ENCODE measurements around the gene SBNO2.
"Not testable (repeated sequence)": the region's sequence is repeated elsewhere in the genome, so short reads cannot be mapped to it uniquely, and the experiment has no call there.

Gene SBNO2

DNA sequence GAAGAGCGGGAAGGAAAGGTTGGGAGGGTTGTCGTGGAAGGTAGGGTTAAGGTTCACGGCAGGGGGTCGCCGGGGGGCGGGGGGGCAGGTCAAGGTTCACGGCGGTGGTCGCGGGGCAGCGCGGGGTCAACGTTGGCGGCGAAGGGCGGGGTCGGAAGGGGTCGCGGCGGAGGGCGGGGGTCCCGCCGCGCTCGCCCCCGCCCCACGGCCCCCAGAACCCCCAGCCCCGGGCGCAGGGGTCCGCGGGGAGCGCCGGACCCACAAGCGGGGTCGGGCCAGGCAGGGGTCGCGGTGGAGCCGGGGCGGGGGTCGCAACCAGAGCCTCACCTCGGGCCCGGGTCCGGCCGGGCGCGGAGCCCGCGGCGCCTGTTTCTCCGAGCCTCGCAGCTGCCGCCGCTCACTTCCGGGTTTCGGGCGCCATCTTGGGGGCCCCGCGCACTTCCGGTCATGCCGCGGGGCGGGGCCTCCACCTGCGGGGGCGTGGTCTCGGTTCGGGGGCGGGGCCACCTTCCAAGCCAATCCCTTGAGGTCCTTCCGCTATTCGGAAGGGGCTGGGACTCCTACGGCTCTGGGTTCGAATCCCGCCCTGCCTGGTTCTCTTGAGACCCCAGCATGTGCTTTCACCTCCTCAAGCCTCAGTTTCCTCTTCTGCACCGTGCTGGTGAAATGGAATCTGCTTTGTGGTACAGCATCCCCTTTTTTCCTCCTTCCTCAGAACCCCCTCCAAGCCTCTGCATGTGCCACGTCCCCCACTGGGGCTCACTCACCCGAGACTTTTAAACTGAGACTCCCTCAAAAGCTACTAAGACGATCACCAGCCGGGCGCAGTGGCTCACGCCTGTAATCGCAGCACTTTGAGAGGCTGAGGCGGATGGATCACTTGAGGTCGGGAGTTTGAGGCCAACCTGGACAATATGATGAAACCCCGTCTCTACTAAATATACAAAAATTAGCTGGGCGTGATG, at the start of gene SBNO2:
Gene SBNO2, minus strand, starts transcription at position 424 of the 965 bp plus-strand sequence. CDS start 19,992 bp downstream, outside the sequence.
- peak; percentile 32 for DNase-seq

DNA sequence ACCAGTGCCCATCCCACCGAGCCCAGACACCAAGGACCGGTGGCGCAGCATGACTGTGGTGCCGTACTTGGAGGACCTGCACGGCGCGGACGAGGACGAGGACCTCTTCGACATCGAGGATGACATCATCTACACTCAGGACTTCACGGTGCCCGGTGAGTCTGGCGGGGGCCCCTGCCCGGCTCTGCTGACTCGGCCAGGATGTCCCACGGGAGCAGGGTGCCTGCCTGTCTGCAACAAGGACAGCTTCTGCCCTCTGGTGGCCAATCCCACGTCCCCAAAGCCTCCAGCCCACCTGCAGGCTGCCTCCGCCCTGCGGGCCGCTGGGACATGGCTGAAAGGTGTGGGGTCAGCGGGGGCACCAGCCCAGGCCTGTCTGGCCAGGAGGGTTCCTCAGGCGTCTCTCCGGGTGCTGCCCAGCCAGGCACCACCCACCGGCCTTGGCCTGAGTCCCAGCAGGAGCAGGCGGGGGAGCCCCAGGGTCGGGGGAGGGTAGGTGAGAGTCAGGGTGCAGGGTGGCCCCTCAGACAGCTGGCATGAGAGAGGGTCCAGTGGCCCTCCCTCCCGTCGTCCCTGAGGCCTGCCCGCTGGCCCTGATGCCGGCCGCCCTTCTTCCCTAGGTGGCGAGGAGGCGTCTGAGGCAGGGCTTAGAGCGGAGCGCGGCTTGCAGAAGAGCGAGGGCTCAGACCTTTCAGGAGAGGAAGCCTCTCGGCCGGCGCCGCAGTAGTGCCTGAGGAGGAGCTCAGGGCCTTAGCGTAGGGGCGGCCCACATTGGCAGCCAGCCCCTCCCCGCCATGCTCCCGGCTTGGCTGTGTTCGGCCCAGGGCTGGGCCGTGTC, 49.2 kb upstream of the SBNO2 start:
- DNase-seq, result no peak

GRCh38 chr19:1222394-1222793, 48.3 kb upstream of the SBNO2 start:
- no peak for DNase-seq

DNA sequence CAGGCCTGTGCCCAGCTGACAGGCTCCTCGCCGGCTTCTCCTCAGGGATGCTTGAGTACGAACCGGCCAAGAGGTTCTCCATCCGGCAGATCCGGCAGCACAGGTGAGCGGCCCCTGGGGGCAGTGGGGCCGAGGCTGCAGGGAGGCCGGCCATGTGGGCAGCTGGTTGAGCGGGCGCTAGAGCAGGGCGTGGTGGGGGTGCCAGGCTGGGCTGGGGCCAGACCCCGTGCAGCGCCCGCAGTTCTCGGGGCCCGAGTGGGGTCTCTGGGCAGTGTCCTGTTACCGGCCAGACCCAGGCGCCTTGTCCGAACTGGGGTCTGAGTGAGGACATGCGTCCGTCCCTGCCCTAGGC, 47.8 kb upstream of the SBNO2 start:
- DNase-seq, result no peak

GRCh38 chr19:1220976-1221903, 47.2 kb upstream of the SBNO2 start:
- DNase-seq, result no peak

- no peak for DNase-seq
Observed at GRCh38 chr19:1220477-1220930, 46.4 kb upstream of the SBNO2 start.

DNA sequence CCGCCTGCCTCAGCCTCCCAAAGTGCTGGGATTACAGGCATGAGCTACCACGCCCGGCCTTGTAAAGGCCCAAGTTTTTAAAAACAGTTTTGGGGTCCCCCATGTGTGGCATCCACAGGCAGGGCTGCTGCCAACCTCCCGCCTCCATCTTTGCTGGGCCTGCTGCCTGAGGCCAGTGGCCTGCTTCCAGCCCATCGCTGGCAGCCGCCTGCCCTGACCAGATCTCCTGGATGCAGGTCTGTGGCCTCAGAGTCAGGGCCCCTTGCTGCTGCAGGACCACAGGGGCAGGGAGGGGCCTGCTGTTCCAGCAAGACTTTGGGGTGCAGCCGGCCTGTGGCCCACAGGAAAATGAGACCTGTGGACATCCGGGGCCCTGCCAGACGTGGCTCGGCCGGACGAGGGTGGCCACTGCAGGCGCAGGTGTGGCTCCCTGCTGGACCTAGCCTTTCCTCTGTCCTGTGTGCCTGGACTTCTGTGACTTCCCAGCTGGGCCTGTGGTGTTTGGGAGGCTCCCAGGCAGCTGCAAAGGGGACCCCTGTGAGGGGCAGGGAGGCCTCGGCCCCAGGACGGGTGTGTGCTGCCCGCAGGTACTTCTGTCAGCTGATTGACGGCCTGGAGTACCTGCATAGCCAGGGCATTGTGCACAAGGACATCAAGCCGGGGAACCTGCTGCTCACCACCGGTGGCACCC, 45.9 kb upstream of the SBNO2 start:
- no peak for DNase-seq

GRCh38 chr19:1218751-1219567, 44.9 kb upstream of the SBNO2 start:
- no peak for DNase-seq

- no peak for DNase-seq
Observed at GRCh38 chr19:1217366-1217765, 43.3 kb upstream of the SBNO2 start.

GRCh38 chr19:1216756-1217155, 42.7 kb upstream of the SBNO2 start:
- DNase-seq, result no peak

DNA sequence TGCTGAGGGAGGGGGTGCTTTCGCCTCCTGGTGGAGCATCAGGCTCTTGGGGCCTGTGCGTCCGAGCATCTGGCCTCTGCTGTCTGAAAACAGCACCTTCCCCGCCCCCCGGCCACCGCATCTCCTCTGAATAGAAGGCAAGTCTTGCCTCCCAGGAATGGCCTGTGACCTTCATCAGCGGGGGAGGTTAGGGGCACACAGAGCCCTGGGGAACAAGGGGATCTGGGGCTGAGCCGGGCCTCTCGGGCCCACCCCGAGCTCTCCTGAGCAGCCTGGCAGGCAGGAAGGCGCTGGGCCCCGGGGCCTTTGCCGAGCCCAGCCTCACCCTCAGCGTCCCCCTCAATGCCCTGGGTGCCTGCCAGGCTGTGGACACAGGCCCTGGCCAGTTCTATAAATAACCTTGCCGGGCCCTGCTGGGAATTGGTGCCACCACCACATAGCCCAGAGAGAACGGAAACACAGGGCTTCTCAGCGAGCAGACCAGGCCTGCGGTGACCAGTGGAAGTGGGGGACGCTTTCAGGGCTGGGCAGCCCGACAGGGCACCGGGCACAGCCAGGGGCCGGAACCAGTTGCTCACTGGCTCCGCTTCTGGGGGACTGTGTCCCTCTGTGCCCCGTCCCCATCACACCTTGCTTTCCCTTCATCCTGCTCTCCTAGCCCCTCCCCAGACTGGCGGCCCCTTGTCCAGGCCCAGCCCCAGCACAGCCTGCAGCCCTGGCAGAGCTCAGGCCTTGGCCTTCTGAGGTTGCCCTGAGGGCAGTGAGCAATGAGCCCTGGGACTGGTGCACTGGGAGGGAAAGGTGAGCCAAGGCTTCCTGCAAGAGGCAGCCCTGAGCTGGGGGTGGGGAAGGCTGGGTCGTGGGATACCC, 41.0 kb upstream of the SBNO2 start:
- no peak for DNase-seq

DNA sequence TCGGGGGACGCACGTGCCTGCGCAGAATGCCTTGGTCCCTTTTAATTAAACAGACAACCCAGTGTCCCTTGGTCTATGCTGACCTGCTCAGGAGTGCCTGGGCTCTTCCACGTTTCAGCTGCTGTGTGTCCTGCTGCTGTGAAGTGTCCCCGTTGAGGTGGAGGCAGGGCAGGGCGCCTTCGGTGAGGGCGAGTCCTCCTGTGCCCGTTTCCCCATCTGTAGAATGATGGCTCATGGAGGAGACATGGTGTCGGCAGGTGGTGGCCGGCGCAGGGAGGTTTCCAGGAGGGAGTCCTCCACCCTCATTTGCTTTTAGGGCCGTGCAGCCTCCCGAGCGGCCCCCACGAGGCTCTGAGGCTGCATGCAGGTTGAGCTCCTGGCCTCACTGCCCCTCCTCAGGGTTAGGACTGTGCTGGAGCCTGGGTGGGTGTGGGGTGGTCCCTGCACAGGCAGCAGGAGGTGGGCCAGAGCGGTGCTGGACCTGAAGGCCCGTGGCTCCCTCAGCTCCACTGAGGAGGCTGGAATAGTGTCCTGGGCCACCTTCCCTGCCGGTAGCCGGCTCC, 40.3 kb upstream of the SBNO2 start:
- DNase-seq, result no peak

- peak; percentile 59 for DNase-seq
Observed at GRCh38 chr19:1213391-1214286, 39.6 kb upstream of the SBNO2 start.

GRCh38 chr19:1211494-1212234, 37.6 kb upstream of the SBNO2 start:
- no peak for DNase-seq

- DNase-seq, result no peak
Observed at GRCh38 chr19:1210227-1210538, 36.1 kb upstream of the SBNO2 start.

GRCh38 chr19:1208830-1209229, 34.8 kb upstream of the SBNO2 start:
- DNase-seq, result not testable (repeated sequence)

DNA sequence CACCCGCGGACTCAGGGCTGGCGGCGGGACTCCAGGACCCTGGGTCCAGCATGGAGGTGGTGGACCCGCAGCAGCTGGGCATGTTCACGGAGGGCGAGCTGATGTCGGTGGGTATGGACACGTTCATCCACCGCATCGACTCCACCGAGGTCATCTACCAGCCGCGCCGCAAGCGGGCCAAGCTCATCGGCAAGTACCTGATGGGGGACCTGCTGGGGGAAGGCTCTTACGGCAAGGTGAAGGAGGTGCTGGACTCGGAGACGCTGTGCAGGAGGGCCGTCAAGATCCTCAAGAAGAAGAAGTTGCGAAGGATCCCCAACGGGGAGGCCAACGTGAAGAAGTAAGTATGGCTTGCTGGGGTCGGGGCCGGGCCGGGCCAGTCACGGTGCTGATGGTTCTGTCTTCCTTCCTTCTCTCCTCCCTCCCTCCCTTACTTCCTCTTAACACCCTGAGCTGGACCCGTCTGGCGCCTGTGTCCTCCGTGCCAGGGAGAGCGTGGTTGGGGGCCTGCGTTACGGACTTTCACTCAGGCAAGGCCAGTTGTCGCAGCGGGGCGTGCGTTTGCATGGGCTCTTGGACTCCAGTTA, 32.9 kb upstream of the SBNO2 start:
- DNase-seq, result no peak
